ENCODE measurements around the gene FILIP1L.
"Not testable (repeated sequence)": the region's sequence is repeated elsewhere in the genome, so short reads cannot be mapped to it uniquely, and the experiment has no call there.

FILIP1L gene

GRCh38 chr3:99864289-99864688 lies 250.0 kb downstream of the FILIP1L start:
- ATAC-seq = no peak
- DNase-seq = no peak

DNA sequence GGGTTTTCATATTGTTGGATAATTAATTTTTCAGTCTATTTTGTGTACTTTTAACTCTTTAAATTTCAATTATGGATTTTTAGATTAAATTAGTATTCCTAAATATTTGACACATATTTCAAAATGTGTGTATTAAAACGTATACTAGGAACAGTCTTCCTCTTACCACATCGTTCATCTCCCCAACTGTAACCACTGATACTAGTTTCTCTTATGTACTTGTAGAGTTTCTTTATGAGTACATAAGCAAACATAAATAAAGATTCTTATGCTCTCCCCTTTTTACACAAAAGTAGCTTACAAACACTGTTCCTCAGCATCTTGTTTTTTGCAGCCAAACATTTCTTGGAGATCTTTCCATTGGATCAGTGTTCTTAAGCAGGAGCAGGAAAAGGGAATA lies 250.7 kb downstream of the FILIP1L start:
- DNase-seq (no peak), ATAC-seq (no peak)

GRCh38 chr3:99863002-99863401 lies 251.3 kb downstream of the FILIP1L start:
- no peak for DNase-seq
- no peak for ATAC-seq

GRCh38 chr3:99862208-99862607 lies 252.1 kb downstream of the FILIP1L start:
- ATAC-seq (no peak), DNase-seq (no peak)

GRCh38 chr3:99861216-99861615 lies 253.1 kb downstream of the FILIP1L start:
- ATAC-seq (no peak), DNase-seq (no peak)

DNA sequence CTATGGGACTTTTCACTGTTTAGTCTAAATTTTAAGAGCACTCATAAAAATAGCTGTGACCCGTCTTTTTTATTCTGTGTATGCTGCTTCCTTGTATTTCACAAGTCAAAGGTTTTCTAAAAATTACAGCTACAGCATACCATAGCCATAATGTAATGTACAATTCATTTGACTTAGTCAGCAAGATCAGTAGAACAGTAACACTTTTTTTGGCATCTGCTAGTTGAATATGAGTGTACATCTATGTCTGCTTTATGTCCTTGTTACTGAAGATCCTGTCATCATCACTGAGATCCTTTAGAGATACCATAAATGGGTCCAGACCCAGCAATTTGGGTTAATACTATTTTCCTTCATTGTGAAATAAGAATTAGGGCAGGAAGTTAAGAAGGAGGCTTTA lies 254.5 kb downstream of the FILIP1L start:
- ATAC-seq (no peak), DNase-seq (no peak)

GRCh38 chr3:99858469-99858868 lies 255.8 kb downstream of the FILIP1L start:
- ATAC-seq = no peak
- no peak for DNase-seq

GRCh38 chr3:99857278-99857677 lies 257.0 kb downstream of the FILIP1L start:
- ATAC-seq = no peak
- DNase-seq = no peak

DNA sequence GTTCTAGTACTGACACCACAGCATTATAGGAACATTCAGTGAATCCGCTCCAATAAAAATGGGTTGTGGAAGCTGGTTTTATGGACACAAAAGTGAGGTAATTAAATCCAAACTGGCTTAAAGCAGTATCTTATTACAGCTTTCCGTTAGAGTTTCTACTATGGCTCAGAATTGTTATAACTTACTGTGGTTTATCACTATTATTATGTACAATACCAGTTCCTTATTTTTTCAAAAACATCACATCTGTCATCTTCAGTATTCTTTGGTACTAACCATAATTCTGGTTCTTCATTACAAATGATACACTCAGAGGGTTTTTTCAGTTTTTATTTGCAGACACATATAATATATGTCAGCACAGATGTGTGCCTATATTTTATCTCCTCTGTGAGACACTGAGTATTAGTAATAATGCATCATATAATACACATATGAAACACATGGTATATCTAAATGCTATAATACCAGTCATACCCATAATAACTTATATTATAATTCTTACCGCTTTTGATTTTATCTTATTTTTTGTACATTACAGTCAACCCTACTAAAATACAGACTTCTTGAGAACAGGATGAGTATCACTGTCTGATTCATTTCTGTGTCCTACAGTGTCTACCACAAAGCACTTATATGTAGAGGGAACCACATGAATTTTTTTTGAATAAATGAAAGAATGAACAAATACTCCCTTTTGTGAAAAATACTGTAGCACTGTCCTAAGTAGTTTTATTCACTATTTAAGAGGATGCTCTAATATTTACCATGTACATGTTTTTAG lies 257.7 kb downstream of the FILIP1L start:
- DNase-seq (no peak), ATAC-seq (peak; percentile 86)

- no peak for ATAC-seq
Observed at GRCh38 chr3:99855900-99856299, 258.4 kb downstream of the FILIP1L start.

GRCh38 chr3:99854756-99855298 lies 259.5 kb downstream of the FILIP1L start:
- ATAC-seq (no peak), DNase-seq (no peak)

More at GRCh38 chr3:99855900-99856299, 258.4 kb downstream of the FILIP1L start:
- DNase-seq = no peak

- DNase-seq (no peak), ATAC-seq (no peak)
Observed at GRCh38 chr3:99852851-99853250, 261.4 kb downstream of the FILIP1L start.

- DNase-seq (no peak), ATAC-seq (no peak)
Observed at GRCh38 chr3:99851955-99852354, 262.3 kb downstream of the FILIP1L start.

DNA sequence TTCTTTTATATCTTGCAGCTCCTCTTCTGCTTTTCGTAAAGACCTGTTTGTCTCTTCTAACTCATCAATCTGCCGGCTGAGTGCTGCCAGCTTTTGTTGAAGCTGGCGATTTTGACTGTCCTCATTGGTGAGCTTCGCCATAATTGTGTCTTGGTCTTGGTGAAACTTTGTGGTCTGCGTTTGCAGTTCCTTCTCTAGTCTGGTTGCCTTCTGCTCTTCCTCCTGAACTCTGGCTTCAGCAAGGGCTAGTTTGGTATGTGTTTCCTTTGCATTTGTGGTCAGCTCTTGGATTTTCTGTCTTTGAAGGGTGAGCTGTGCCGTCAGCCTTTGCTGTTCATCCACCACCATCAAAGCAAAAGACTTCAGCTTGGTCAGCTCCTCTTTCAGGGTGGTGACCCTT lies 263.7 kb downstream of the FILIP1L start:
- DNase-seq (no peak), ATAC-seq (no peak)

- ATAC-seq (no peak), DNase-seq (no peak)
Observed at GRCh38 chr3:99848433-99848832, 265.9 kb downstream of the FILIP1L start.

GRCh38 chr3:99846477-99847160 lies 267.7 kb downstream of the FILIP1L start:
- ATAC-seq (no peak), DNase-seq (no peak)

- DNase-seq (no peak), ATAC-seq (no peak)
Observed at GRCh38 chr3:99845999-99846398, 268.3 kb downstream of the FILIP1L start.

DNA sequence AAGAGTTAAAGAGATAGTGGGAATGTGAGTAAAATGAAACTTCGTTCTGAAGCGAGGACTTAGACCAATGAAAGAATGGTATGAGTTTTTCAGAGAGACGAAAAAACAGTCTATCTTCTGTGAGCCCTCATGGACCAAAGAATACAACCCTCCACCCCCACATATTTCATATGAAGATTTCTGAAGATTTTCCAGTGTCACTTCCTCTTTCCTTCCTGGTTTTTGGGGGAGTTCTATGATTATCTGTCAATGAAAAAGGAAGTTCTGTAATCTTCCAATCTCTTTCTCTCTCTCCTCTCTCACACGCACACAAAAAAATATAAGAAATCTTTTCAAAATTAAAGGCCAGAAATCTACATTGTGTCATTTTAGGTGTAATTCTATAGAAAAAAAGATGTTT lies 269.0 kb downstream of the FILIP1L start:
- DNase-seq = no peak
- ATAC-seq = no peak

DNA sequence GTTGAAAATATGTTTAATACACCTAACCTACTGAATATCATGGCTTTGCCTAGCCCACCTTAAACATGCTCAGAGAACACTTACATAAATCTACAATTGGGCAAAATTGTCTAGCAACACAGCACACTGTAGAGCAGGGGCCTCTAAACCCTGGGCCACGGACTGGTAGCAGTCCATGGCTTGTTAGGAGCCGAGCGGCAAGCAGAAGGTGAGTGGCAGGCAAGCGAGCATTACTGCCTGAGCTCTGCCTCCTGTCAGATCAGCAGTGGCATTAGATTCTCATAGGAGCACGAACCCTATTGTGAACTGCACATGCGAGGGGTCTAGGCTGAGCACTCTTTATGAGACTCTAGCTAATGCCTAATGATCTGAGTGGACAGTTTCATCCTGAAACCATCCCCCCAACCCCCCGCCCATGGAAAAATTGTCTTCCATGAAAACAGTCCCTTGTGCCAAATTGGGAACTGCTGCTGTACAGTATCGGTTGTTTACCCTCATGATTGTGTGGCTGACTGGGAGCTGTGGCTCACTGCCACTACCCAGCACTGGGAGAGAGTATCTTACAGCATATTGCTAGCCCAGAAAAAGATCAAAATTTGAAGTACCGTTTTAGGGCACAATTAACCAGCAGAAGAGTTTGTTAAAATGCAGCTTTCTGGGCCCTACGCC lies 270.6 kb downstream of the FILIP1L start:
- ATAC-seq (no peak), DNase-seq (no peak)

DNA sequence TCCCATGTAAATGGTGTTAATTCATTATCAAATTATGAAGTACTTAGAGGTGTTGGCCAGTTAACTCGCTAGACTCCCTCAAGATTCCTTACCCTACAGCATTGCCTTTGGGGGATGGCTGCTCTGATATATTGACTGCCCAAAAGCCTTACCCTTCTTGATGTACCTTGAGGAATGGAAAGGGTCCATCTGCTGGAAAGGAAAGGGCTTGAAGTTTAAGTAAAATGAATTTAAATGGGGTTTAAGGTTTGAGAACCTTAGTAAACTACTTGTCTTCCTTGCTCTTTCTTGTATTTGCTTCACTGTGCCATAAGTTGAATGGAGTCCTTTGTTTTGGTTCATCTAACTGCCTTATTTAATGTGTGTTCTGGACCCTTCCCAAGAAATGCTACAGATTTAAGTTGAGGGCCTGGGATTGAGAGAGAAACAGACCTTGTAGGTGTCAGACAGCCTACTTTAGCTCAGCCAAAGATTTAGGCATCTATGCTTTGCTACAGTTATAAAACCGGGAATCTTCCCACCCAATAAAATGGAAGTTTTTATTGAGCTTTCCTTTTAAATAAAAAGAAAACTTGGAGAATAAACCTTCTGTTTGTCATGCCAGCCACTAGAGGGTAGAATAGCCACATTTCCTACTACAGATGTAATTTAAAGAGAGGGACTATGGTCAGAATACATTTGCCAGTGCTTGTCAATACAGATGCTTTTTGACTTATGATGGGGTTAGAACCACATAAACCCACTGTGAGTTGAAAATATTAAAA lies 271.3 kb downstream of the FILIP1L start:
- ATAC-seq (no peak), DNase-seq (no peak)

- ATAC-seq, DNase-seq: not testable (repeated sequence)
Observed at GRCh38 chr3:99841949-99842348, 272.4 kb downstream of the FILIP1L start.

DNA sequence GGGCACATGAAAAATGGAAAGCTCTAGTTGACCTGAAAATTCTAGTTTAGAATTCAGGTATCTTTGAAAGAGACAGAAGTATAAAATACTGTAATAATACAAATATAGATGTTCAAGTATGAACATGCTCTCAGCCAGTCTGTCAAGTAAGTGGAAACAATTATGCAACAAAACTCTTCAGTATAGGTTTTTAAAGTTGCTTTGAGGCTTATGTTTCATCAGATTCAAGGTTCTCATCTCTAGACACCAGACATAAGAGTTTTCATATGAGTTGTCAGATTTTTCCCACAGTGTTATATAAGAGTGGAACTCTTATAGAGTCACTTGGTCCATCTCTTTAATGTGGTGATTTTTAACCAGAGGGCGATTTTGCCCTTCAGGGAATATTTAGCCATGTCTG lies 274.7 kb downstream of the FILIP1L start:
- ATAC-seq (peak; percentile 50), DNase-seq (no peak)

All from stimulated activated naive CD8-positive, alpha-beta T cell treated with anti-CD3 and anti-CD28 coated beads, Interleukin-15, Interleukin-2, amounts not matched to agents 100 U/mL and 50 U/mL, for 24 hours (primary cell).